SJSA1 (cell line): ENCODE measurements around the gene PRKCE. TPM values are rescaled to one million over a fixed set of nuclear protein-coding genes. Genes with fewer than 3 reads are reported as not detected.

Experiments
- DNase-seq, 2 experiments: peaks; one replicate each; pipeline ENCODE4 v3.0.0-alpha.2; 2015 to 2020; ENCODE audit warnings: low spot score in 2 of 2, low read depth in 1 of 2
- H3K27ac ChIP-seq: fragments of 250-450 bp; sonication (Bioruptor Pico); 2 replicates; pipeline ENCODE4 v1.5.1; 2020; ENCODE audit warnings: mild to moderate bottlenecking, moderate library complexity
- H3K27me3 ChIP-seq: fragments of 250-450 bp; sonication (Bioruptor Pico); replicated peaks from 2 replicates; pipeline ENCODE4 v1.5.1; 2020; ENCODE audit warnings: mild to moderate bottlenecking, moderate library complexity
- H3K36me3 ChIP-seq: fragments of 250-450 bp; sonication (Bioruptor Pico); 2 replicates; pipeline ENCODE4 v1.5.1; 2020; ENCODE audit warnings: mild to moderate bottlenecking
- H3K4me1 ChIP-seq: fragments of 250-450 bp; sonication (Bioruptor Pico); replicated peaks from 2 replicates; pipeline ENCODE4 v1.6.1; 2021; ENCODE audit warnings: mild to moderate bottlenecking
- H3K4me3 ChIP-seq: fragments of 250-450 bp; sonication (Bioruptor Pico); 2 replicates; pipeline ENCODE4 v1.5.1; 2020; ENCODE audit warnings: mild to moderate bottlenecking
- H3K9me3 ChIP-seq: fragments of 250-450 bp; sonication (Bioruptor Pico); replicated peaks from 2 replicates; pipeline ENCODE4 v1.5.1; 2020; ENCODE audit warnings: mild to moderate bottlenecking
- total RNA-seq: library from RNA; depleted of rRNA; stranded (reverse); fragments of >200 nt; shearing (Covaris generic); gene quantifications from 2 replicates; pipeline ENCODE4 v1.2.3, GENCODE V29; 2014

Gene PRKCE
- total RNA-seq, 1 experiment from 2014 or later = 43.3 TPM

- Histone ChIP-seq H3K4me1 (peaks cover 10% of the 10 kb centered on the region), H3K27me3 (peaks cover 10% of the 10 kb centered on the region), H3K27ac (no peak overlapping the region), H3K36me3 (no peaks in the 10 kb centered on the region), H3K4me3 (peak overlapping the region; percentile 33), H3K9me3 (no peaks in the 10 kb centered on the region)
- peak; percentile 60 to 61 for DNase-seq
These were observed 7.6 kb upstream of the PRKCE start for GRCh38 chr2:45643543-45644542.

DNA sequence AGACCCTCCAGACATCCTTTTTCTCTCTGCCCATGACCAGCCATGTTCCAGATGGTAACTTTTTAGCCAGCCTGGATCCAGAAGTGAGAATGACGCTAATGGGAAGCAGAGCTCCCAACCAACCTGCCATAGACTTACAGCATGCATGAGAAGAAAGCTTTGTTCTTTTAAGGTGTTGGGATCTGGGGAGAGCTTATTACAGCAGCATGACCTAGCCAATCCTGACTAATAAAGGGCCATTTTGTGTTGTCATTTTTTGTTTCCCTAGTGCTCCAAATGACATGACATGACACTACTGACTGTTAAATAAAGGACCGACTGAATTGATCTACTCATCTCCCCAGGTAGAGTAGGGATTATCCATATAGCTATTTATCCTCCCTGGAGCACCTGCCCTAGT is 5.2 kb upstream of the PRKCE start:
- peaks cover 8% of the 10 kb centered on the region for H3K27me3 ChIP-seq
- peaks cover 17% of the 10 kb centered on the region for H3K4me1 ChIP-seq
- H3K4me3 ChIP-seq = no peak overlapping the region
- no peaks in the 10 kb centered on the region for H3K9me3 ChIP-seq
- no peak overlapping the region for H3K27ac ChIP-seq
- no peak for DNase-seq
- H3K36me3 ChIP-seq = no peaks in the 10 kb centered on the region; the same call in 1 of the 2 replicates

DNA sequence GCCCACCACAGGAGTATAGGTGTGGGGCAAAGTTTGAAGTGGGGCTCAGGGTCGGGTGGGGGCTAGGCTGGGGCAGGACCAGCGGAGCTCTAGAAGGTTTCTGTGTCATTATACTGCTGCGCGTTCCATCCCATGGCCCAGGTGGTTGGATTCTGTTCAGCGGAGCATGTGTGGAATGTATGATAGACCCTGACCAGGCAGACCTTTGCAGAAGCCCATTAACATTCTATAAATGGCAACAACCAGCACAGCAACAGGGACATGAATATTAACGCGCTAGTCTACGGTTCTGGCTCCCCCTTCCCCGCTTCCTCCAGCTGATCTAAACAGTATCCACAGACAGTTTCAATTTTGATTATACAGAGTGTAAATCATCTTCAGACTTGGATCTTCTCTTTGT is 4.1 kb upstream of the PRKCE start:
- no peak overlapping the region for H3K4me3 ChIP-seq
- peaks cover 8% of the 10 kb centered on the region for H3K27me3 ChIP-seq
- H3K27ac ChIP-seq = no peak overlapping the region
- no peaks in the 10 kb centered on the region; the same call in 1 of the 2 replicates for H3K36me3 ChIP-seq
- DNase-seq = no peak
- peaks cover 24% of the 10 kb centered on the region for H3K4me1 ChIP-seq
- no peaks in the 10 kb centered on the region for H3K9me3 ChIP-seq

GRCh38 chr2:45647986-45648520 is 3.4 kb upstream of the PRKCE start:
- Histone ChIP-seq H3K9me3 (no peaks in the 10 kb centered on the region), H3K27ac (no peak overlapping the region), H3K27me3 (peaks cover under 1% of the 10 kb centered on the region), H3K4me3 (no peak overlapping the region), H3K36me3 (no peaks in the 10 kb centered on the region; the same call in 1 of the 2 replicates), H3K4me1 (peaks cover 29% of the 10 kb centered on the region)
- DNase-seq = no peak

- H3K36me3 ChIP-seq = no peaks in the 10 kb centered on the region; the same call in 1 of the 2 replicates
- H3K4me1 ChIP-seq = peaks cover 24% of the 10 kb centered on the region
- no peaks in the 10 kb centered on the region for H3K9me3 ChIP-seq
- H3K4me3 ChIP-seq = no peak overlapping the region
- no peaks in the 10 kb centered on the region for H3K27me3 ChIP-seq
- H3K27ac ChIP-seq = no peak overlapping the region
- DNase-seq = no peak
These were observed 2.8 kb upstream of the PRKCE start for GRCh38 chr2:45648636-45649035.

DNA sequence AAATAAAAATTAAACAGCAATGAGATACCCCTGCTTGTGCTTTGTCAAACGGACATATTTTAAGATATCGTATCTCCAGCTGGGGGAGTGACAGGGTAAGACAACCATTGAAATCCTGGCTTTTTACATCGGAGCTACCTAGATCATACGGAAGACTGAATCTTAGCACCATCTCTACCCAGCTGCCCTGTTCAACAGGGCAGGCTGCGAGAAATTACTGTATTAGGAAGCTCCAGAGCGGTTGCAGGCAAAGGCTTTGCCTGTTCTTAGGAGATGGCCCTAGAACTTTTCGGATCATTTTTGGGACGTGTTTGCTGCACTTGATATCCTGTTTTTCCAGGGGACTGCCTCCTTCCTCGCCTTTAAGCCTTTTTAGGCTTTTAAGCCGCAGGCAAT is 2.0 kb upstream of the PRKCE start:
- H3K9me3 ChIP-seq = no peaks in the 10 kb centered on the region
- peak overlapping the region; percentile 85 for H3K4me3 ChIP-seq
- H3K27ac ChIP-seq = no peak overlapping the region
- H3K36me3 ChIP-seq = no peaks in the 10 kb centered on the region; the same call in 1 of the 2 replicates
- DNase-seq = no peak
- H3K4me1 ChIP-seq = peaks cover 20% of the 10 kb centered on the region
- no peaks in the 10 kb centered on the region for H3K27me3 ChIP-seq

DNA sequence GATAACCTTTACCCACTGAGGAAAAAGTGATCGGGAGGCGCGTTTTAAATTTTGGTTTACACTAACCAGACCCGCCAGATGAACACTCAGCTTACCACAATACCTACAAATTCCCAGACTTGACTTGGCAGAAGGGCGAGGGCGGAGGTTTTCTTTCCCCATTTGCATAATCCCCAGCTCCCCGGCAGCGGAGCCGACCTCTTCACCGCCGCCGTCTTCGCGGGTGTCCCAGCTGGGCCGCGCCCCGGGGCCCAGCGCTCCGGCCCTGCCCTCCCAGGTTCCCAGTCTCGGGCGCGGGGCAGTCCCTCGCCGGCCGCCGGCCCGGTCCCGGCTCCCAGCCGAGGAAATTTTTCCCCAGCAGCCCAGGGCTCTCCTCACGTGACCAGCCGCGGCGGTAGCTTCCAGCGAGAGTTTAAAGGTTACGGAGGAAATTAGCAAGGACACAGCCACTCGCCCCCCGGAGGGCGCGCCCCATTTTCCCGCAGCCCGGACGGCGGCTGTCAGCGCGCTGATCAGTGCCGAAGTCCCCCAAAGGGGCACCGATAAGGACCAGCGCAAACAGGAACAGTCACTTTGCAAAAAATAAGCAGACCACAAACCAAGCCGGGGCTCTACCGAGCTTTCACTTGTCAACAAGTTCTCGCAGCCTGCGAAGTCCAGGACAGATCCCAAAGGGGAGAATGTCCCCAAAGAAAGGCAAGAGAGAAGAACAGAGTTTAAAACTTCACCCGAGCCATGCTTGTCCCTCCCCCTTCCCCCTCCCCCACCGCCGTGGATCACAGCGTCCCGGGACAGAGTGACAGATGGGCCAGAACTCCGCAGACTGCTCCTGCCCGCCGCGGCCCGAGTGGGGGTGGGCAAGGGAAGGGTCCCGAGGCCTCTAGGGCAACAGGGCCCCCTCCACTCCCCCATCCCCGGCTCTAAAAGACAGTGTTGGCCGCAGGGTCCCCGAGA is 1.3 kb upstream of the PRKCE start:
- Histone ChIP-seq H3K4me1 (peaks cover 20% of the 10 kb centered on the region), H3K27ac (peak overlapping the region; percentile 21), H3K9me3 (no peaks in the 10 kb centered on the region), H3K36me3 (no peaks in the 10 kb centered on the region; the same call in 1 of the 2 replicates), H3K27me3 (no peaks in the 10 kb centered on the region), H3K4me3 (peak overlapping the region; percentile 85)
- DNase-seq = peak; percentile 52 to 55

- peak; percentile 92 to 95 for DNase-seq
- peak overlapping the region; percentile 85 for H3K4me3 ChIP-seq
- H3K4me1 ChIP-seq = peaks cover 20% of the 10 kb centered on the region
- no peaks in the 10 kb centered on the region for H3K9me3 ChIP-seq
- no peaks in the 10 kb centered on the region for H3K27me3 ChIP-seq
- no peaks in the 10 kb centered on the region; the same call in 1 of the 2 replicates for H3K36me3 ChIP-seq
- H3K27ac ChIP-seq = peak overlapping the region; percentile 43
These were observed 542 bp upstream of the PRKCE start for GRCh38 chr2:45650851-45651414.

GRCh38 chr2:45652090-45653031 is 886 bp downstream of the PRKCE start:
- peak; percentile 38 to 42 for DNase-seq
- Histone ChIP-seq H3K4me1 (peaks cover 20% of the 10 kb centered on the region), H3K9me3 (no peaks in the 10 kb centered on the region), H3K36me3 (no peaks in the 10 kb centered on the region; the same call in 1 of the 2 replicates), H3K27me3 (no peaks in the 10 kb centered on the region), H3K27ac (no peak overlapping the region), H3K4me3 (peak overlapping the region; percentile 85)

DNA sequence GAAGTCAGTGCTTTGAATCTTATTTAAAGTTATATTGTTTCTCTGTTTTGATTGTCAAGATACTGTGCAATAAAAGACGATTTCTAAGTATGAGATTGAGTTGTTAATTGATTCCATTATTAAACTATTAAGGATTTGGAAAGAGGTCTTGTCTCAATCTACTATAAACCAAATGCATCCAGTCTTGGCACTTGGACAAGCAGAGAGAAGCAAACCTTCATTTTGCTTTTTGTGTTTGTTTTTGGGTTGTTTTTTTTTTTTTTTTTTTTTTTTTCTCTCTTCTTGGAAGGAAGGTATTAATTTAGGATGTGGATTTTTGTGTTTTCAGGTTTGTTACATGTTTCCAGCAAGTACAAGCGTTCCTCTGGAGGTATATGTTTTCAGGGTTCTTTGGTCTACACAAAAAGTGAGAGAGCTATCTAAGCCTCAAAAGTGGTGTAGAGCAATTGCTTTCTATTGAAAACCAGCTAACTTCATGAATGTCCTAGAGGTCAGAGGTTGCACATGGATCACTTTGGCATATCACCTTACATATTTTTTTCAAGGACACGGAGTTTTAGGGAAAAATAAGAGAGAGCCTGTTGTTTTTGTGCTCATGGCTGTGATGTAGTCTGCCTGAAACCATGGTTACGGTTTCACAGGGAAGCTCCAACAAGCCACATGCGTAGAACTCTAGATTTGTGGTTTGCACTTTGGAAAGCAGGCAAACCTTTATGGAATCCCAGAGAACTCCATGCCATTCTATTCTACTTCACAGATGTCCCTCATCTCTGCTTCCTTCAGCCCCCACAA is 1.8 kb downstream of the PRKCE start:
- DNase-seq = no peak
- Histone ChIP-seq H3K4me1 (peaks cover 20% of the 10 kb centered on the region), H3K27me3 (no peaks in the 10 kb centered on the region), H3K27ac (no peak overlapping the region), H3K36me3 (no peaks in the 10 kb centered on the region; the same call in 1 of the 2 replicates), H3K4me3 (no peak overlapping the region), H3K9me3 (no peaks in the 10 kb centered on the region)

DNA sequence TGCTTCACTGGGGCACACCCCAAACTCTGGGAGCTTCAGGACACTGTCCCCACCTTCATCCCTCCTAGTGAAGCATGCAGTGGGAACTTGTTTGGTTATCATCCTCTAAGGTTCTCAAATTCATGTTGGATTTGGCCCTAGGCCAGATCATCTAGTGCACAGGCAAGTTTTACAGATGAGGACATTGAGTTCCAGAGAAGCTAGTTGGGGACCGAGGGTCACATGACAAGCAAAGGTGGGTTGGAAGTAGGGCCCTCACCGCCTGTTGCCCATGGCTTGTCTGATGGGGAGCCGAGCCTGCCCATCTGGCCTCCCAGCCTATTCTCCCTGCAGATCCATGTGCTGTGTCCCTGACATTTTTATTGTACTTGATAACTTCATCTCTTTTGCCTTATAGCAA is 2.8 kb downstream of the PRKCE start:
- H3K4me3 ChIP-seq = no peak overlapping the region
- DNase-seq = no peak
- no peak overlapping the region for H3K27ac ChIP-seq
- H3K36me3 ChIP-seq = no peaks in the 10 kb centered on the region; the same call in 1 of the 2 replicates
- H3K9me3 ChIP-seq = no peaks in the 10 kb centered on the region
- no peaks in the 10 kb centered on the region for H3K27me3 ChIP-seq
- H3K4me1 ChIP-seq = peaks cover 20% of the 10 kb centered on the region

DNA sequence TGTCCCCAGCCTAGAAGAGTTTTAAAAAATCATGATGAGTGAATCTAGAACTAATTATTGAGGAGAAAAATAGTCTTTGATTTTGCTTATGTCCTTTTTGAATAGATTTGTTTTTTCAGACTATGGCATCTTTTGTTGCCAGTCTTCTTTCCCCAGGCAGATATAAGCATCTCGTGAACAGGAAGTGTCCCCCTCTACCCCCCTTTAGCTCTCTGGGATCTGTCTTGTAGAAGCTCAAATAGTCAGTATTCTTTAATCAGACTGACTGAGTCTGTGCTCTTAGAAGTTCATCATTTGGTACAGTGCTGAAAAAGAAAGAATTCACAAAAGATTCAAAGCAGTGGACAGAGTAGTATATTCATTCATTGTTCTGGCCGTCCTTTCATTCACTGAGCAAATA is 10.4 kb downstream of the PRKCE start:
- no peak overlapping the region for H3K27ac ChIP-seq
- no peaks in the 10 kb centered on the region for H3K4me1 ChIP-seq
- H3K36me3 ChIP-seq = no peaks in the 10 kb centered on the region
- H3K4me3 ChIP-seq = no peak overlapping the region
- DNase-seq = no peak
- H3K27me3 ChIP-seq = no peaks in the 10 kb centered on the region
- no peaks in the 10 kb centered on the region for H3K9me3 ChIP-seq
